Measurements from ENCODE around the gene OR2V1.
"Not testable (repeated sequence)": the region's sequence is repeated elsewhere in the genome, so short reads cannot be mapped to it uniquely, and the experiment has no call there.

OR2V1 gene

GRCh38 chr5:181160152-181160754, 29.3 kb upstream of the OR2V1 start:
- peak; percentile 25 for DNase-seq (ENCODE audit: low spot score)

- DNase-seq (ENCODE audit: low spot score): peak; percentile 79
Measured at GRCh38 chr5:181159286-181160151, 28.6 kb upstream of the OR2V1 start.

GRCh38 chr5:181158869-181159268, 27.9 kb upstream of the OR2V1 start:
- no peak for DNase-seq (ENCODE audit: low spot score)

- DNase-seq (ENCODE audit: low spot score): no peak
Measured at GRCh38 chr5:181156758-181157157, 25.8 kb upstream of the OR2V1 start.

- no peak for DNase-seq (ENCODE audit: low spot score)
Measured at GRCh38 chr5:181153814-181154213, 22.8 kb upstream of the OR2V1 start.

GRCh38 chr5:181152406-181152805, 21.4 kb upstream of the OR2V1 start:
- peak; percentile 82 for DNase-seq (ENCODE audit: low spot score)

GRCh38 chr5:181151146-181151545, 20.2 kb upstream of the OR2V1 start:
- DNase-seq (ENCODE audit: low spot score): peak; percentile 27

GRCh38 chr5:181149806-181150733, 19.1 kb upstream of the OR2V1 start:
- no peak for DNase-seq (ENCODE audit: low spot score)

GRCh38 chr5:181149355-181149754, 18.4 kb upstream of the OR2V1 start:
- no peak for DNase-seq (ENCODE audit: low spot score)

GRCh38 chr5:181146927-181147636, 16.1 kb upstream of the OR2V1 start, which contains the start of gene OR2V2:
TSS of gene OR2V2 (plus strand) at chr5:181147586. CDS start at chr5:181154943, 7,357 bp downstream.
- DNase-seq (ENCODE audit: low spot score): not testable (repeated sequence)

- no peak for DNase-seq (ENCODE audit: low spot score)
Measured at GRCh38 chr5:181145133-181145532, 14.2 kb upstream of the OR2V1 start.

- DNase-seq (ENCODE audit: low spot score): no peak
Measured at GRCh38 chr5:181142054-181142453, 11.1 kb upstream of the OR2V1 start.

- no peak for DNase-seq (ENCODE audit: low spot score)
Measured at GRCh38 chr5:181140766-181141165, 9.8 kb upstream of the OR2V1 start.

GRCh38 chr5:181138258-181138657, 7.3 kb upstream of the OR2V1 start:
- no peak for DNase-seq (ENCODE audit: low spot score)

- no peak for DNase-seq (ENCODE audit: low spot score)
Measured at GRCh38 chr5:181136361-181136955, 5.5 kb upstream of the OR2V1 start.

- no peak for DNase-seq (ENCODE audit: low spot score)
Measured at GRCh38 chr5:181134259-181134658, 3.3 kb upstream of the OR2V1 start.

GRCh38 chr5:181133610-181134231, 2.8 kb upstream of the OR2V1 start:
- DNase-seq (ENCODE audit: low spot score): peak; percentile 76

GRCh38 chr5:181133083-181133482, 2.1 kb upstream of the OR2V1 start:
- DNase-seq (ENCODE audit: low spot score): no peak

GRCh38 chr5:181131514-181131913, 545 bp upstream of the OR2V1 start:
- no peak for DNase-seq (ENCODE audit: low spot score)

- DNase-seq (ENCODE audit: low spot score): not testable (repeated sequence)
Measured at GRCh38 chr5:181130081-181130480, 888 bp downstream of the OR2V1 start.

- no peak for DNase-seq (ENCODE audit: low spot score)
Measured at GRCh38 chr5:181129601-181130000, 1.4 kb downstream of the OR2V1 start.

Data from kidney tubule cell (primary cell).